Gastrocnemius medialis (tissue), 4 donors: Measurements from ENCODE around the gene UBAP1L. TPM values are rescaled to one million over a fixed set of nuclear protein-coding genes. Genes with fewer than 3 reads are reported as not detected.

Experiments
- ATAC-seq, 2 donors: fragments of 150-250 bp; one replicate each; pipeline ENCODE4 v1.9.1; 2016
- DNase-seq, 2 donors: peaks; one replicate each; pipeline ENCODE4 v3.0.0-alpha.2; 2019
- H3K27ac ChIP-seq, 4 donors: fragments of 200-600 bp; sonication (generic); 1 replicate in 1 of 4; 2 replicates in 3 of 4; pipeline ENCODE4 v1.5.1; 2016 to 2018; ENCODE audit warnings: mild to moderate bottlenecking in 2 of 4, moderate library complexity in 1 of 4
- H3K27me3 ChIP-seq, 3 donors: fragments of 200-600 bp; sonication (generic) in 2 of 3; 1 replicate in 1 of 3; 2 replicates in 2 of 3; pipeline versions ENCODE4 v1.5.1 to v1.6.0; 2016 to 2019; ENCODE audit warnings: mild to moderate bottlenecking in 1 of 3, moderate library complexity in 1 of 3
- H3K36me3 ChIP-seq, 2 donors: fragments of 200-600 bp; sonication (generic) in 1 of 2; one replicate each; pipeline ENCODE4 v1.5.1; 2017 to 2018
- H3K4me1 ChIP-seq, 2 donors: fragments of 200-600 bp; sonication (generic) in 1 of 2; one replicate each; pipeline ENCODE4 v1.5.1; 2016 to 2017; ENCODE audit warnings: mild to moderate bottlenecking in 2 of 2
- H3K4me3 ChIP-seq, 4 donors: fragments of 200-600 bp; sonication (generic) in 3 of 4; 1 replicate in 1 of 4; 2 replicates in 3 of 4; pipeline ENCODE4 v1.5.1; 2016 to 2019; ENCODE audit warnings: mild to moderate bottlenecking in 2 of 4
- H3K9me3 ChIP-seq, 3 donors: fragments of 200-600 bp; sonication (generic) in 2 of 3; 1 replicate in 1 of 3; 2 replicates in 2 of 3; pipeline ENCODE4 v1.5.1; 2016 to 2019
- POLR2A ChIP-seq, 2 donors: fragments of 450-650 bp; IDR thresholded peaks; one replicate each; pipeline ENCODE4 v1.6.1; 2017; ENCODE audit warnings: antibody characterized with exemption in 2 of 2, mild to moderate bottlenecking in 2 of 2, moderate library complexity in 2 of 2
- in situ Hi-C, 4 donors: fragments of 200-750 bp; cut with MboI; loops; one replicate each; pipeline versions ENCODE4 v1.15.0 to v1.8.0; 2017; ENCODE audit warnings: low sequenced_read_pairs in 4 of 4
- intact Hi-C: fragments of 100-400 bp; cut with DNase I; formaldehyde crosslinking; loops from one replicate; pipeline ENCODE4 v1.15.1; 2023; ENCODE audit warnings: low total_unique reads
- total RNA-seq, 4 donors: library from RNA; depleted of rRNA; stranded (reverse); fragments of >200 nt; gene quantifications; one replicate each; pipeline versions ENCODE4 v1.1.0 to v1.2.3, GENCODE V29; 2016
- TF ChIP-seq, protein P1 (sequence below), 5 experiments: fragments of 450-650 bp in 3 of 5; fragments of 200-600 bp in 2 of 5; sonication (generic) in 2 of 5; IDR thresholded peaks in 4 of 5; conservative IDR thresholded peaks in 1 of 5; 1 replicate in 4 of 5; 2 replicates in 1 of 5; pipeline ENCODE4 v1.5.1; 2016 to 2019; ENCODE audit warnings: antibody characterized with exemption in 5 of 5, mild to moderate bottlenecking in 3 of 5, moderate library complexity in 3 of 5

UBAP1L gene
- total RNA-seq, 4 donors from 2014 or later: 0.65 to 3.3 (median 1.4) TPM

DNA sequence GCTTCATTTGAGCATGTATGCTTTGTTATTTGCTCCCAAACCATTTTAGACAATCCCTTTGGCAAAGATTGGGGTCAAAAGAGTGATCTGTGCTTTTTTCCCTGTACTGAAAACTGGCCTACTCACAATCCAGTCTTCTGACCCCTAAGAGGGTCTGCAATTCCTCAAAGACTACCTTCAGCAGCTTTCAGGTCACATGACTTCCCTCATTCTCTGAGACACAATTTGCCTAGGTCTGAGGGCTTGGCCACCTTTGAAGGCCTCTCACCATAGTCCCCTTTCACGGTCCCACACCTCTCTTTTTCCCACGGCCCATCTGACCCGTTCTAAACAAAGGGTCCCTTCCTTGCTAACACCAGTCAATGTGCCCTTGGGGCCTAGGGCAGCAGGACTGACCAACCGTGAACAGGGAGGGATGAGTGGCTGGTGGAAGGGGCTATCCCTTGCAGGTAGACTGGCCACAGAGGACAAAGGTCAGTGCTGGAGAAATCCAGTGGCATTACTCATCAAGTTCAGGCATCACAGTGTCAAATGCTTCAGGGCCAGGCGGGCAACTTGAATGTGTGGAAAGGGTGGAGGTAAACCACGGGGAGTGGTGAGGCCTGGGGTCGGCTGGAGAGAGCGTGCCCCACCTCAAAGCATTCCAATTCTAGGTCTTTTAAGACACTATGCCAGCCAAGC is 58.0 kb downstream of the UBAP1L start:
- in situ Hi-C loops (no loop called here), intact Hi-C loops (no loop called here)
- no peaks in the 10 kb centered on the region for H3K27me3 ChIP-seq
- TF ChIP-seq POLR2A (IDR thresholded peaks at IDR 0.05): no peak
- TF ChIP-seq, protein P1, sequence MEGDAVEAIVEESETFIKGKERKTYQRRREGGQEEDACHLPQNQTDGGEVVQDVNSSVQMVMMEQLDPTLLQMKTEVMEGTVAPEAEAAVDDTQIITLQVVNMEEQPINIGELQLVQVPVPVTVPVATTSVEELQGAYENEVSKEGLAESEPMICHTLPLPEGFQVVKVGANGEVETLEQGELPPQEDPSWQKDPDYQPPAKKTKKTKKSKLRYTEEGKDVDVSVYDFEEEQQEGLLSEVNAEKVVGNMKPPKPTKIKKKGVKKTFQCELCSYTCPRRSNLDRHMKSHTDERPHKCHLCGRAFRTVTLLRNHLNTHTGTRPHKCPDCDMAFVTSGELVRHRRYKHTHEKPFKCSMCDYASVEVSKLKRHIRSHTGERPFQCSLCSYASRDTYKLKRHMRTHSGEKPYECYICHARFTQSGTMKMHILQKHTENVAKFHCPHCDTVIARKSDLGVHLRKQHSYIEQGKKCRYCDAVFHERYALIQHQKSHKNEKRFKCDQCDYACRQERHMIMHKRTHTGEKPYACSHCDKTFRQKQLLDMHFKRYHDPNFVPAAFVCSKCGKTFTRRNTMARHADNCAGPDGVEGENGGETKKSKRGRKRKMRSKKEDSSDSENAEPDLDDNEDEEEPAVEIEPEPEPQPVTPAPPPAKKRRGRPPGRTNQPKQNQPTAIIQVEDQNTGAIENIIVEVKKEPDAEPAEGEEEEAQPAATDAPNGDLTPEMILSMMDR (IDR thresholded peaks at IDR 0.05 in 4 of 5, conservative IDR thresholded peaks at IDR 0.05 in 1 of 5): no peak
- H3K4me3 ChIP-seq: no peak overlapping the region
- DNase-seq (no peak), ATAC-seq (no peak)
- no peaks in the 10 kb centered on the region for H3K36me3 ChIP-seq
- H3K9me3 ChIP-seq: no peaks in the 10 kb centered on the region
- peaks cover 0 to 6% of the 10 kb centered on the region in 2 donors for H3K4me1 ChIP-seq
- no peak overlapping the region for H3K27ac ChIP-seq

DNA sequence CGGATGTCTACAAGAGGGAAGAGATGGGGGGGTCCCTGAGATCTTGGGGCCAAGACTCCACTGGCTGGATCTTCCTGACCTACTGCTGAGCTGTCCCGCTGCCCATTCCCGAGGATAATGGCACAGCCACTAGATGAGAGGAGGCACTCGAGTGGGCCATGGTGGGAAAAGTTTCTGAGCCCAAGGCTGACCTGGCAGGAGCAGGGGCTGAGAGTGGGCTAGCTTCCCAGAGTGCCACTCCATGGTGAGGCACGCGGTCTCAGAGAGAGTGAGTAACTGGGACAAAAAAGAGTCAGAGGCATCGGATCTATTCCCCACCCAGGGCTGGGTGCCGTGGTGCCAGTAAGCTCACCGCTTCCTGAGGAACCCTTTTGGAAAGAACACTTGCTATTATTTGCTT is 58.9 kb downstream of the UBAP1L start:
- Histone ChIP-seq H3K27ac (peak overlapping the region in 2 of 4 donors; percentile 4 to 58), H3K4me1 (peaks cover 0 to 6% of the 10 kb centered on the region in 2 donors), H3K4me3 (no peak overlapping the region), H3K9me3 (no peaks in the 10 kb centered on the region), H3K36me3 (no peaks in the 10 kb centered on the region), H3K27me3 (no peaks in the 10 kb centered on the region)
- TF ChIP-seq, protein P1 (IDR thresholded peaks at IDR 0.05 in 4 of 5, conservative IDR thresholded peaks at IDR 0.05 in 1 of 5): no peak
- TF ChIP-seq POLR2A (IDR thresholded peaks at IDR 0.05): no peak
- intact Hi-C loops (no loop called here), in situ Hi-C loops (no loop called here)
- no peak for ATAC-seq
- DNase-seq: no peak

DNA sequence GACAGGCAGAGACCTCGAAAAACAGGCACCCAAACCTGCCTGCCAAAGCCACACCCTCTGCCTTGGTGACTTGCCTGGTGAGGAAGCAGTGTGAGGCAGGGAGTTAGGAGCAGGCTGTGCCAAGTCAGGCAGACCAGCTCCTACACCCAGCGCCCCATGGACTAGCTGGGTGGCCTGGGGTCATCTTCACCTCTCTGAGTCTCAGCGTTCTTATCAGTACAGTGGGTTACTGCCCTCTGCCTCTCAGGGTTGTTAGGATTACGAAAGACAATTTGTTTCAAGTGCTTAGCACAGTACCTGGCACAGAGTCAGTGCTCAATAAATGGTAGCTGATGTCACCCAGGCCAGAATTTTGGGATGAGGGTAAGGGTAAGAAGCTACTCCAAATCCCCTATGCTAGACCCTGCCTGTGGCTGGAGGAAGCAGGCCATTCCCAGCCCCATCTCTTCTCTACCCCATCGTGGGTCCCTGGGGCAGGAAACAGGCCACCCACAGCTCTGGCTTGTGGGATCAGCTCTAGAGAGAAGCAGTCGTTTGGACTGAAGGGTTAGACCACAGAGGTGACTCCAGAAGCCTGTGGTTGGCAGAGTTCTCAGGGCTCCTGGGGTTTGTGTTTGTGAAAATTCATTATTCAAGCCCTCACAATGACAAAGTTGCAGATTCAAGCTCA is 59.7 kb downstream of the UBAP1L start:
- no peak for DNase-seq

DNA sequence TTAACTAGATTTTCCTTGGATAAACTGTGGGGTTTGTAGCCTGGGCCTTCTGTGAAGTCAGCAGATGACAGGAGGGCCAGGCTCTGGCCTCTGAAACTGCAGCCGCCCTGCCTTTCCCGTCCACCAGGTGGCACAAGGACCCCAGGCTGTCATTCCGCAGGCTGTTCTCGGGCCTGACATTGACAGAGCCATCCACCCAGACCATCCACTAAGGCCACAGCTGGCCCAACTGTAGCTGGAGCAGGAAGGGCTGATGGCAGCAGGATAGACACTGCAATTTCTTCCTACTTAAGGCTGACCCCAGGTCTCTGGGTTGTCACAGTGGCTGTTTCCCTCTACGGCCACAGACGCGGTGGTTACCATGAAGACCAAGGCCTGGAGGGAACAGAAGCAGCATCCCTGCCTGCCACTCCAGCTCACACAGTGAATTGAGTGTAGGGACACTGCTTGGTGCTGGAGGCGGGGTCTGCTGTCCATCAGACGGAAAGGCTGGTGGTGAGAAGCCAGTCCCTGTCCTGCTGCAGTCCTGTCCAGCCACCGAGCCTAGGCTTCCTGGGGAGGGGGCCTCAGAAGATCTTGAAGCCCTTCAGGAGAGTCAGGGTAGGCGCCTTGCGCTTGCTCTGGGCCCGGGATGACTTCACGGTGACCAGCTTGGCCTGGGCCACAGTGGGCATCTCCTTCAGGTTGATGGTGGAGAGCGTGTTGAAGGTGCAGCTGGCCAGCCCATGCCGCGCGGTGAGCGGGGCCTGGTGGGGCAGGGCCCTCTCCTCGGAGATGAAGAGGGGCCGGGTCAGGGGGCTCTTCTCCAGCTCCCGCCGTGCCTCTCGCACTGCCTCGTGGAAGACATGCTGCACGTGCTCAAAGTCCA is 60.4 kb downstream of the UBAP1L start:
- peak; percentile 65 to 89 for ATAC-seq
- H3K9me3 ChIP-seq: no peaks in the 10 kb centered on the region
- DNase-seq: peak; percentile 53 to 67
- no peaks in the 10 kb centered on the region for H3K36me3 ChIP-seq
- H3K4me1 ChIP-seq: peaks cover 2 to 10% of the 10 kb centered on the region in 2 donors
- peak overlapping the region in 2 of 4 donors; percentile 27 to 58 for H3K27ac ChIP-seq
- H3K27me3 ChIP-seq: no peaks in the 10 kb centered on the region
- TF ChIP-seq POLR2A (IDR thresholded peaks at IDR 0.05): no peak
- TF ChIP-seq, protein P1 (IDR thresholded peaks at IDR 0.05 in 4 of 5, conservative IDR thresholded peaks at IDR 0.05 in 1 of 5): peak; percentile 90 to 97 (median 91)
- no peak overlapping the region for H3K4me3 ChIP-seq
- in situ Hi-C loops: loop anchor here in 1 of 4 donors (5.0 kb wide), 1 partner anchor 33 kb away; no protein-coding TSS in a partner anchor
- intact Hi-C loops: loop anchor here (1.0 to 5.0 kb wide), 3 partner anchors 24 to 233 kb away; partner anchors contain the start of gene PARP16

More for the DNA sequence above, 59.7 kb downstream of the UBAP1L start:
- intact Hi-C loops: no loop called here
- H3K9me3 ChIP-seq: no peaks in the 10 kb centered on the region
- TF ChIP-seq, protein P1 (IDR thresholded peaks at IDR 0.05 in 4 of 5, conservative IDR thresholded peaks at IDR 0.05 in 1 of 5): no peak
- no peak for TF ChIP-seq POLR2A (IDR thresholded peaks at IDR 0.05)
- peak overlapping the region; percentile 2 to 58 (median 6) for H3K27ac ChIP-seq
- H3K36me3 ChIP-seq: no peaks in the 10 kb centered on the region
- H3K4me3 ChIP-seq: no peak overlapping the region
- in situ Hi-C loops: no loop called here
- no peaks in the 10 kb centered on the region for H3K27me3 ChIP-seq
- ATAC-seq: no peak
- peaks cover 0 to 6% of the 10 kb centered on the region in 2 donors for H3K4me1 ChIP-seq
